Measurements from ENCODE around the gene SKIL.

Gene SKIL

DNA sequence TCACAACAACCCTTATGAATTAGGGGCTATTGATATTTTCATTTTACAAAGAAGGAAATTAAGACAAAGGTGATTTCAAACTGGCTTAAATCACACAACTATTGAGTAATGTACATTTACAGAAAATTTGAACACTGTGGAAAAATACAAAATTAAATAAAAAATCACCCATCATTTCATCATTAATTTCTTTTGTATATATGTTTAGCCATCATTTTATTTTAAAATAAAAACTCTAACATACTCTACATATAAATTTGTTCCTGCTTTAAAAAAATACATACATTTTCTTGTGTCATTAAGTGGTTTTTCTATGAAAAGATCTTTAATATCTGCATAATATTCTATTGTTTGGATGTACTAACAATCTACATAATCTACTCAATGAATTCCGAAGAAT lies 81.3 kb downstream of the SKIL start:
- DNase-seq, result no peak

DNA sequence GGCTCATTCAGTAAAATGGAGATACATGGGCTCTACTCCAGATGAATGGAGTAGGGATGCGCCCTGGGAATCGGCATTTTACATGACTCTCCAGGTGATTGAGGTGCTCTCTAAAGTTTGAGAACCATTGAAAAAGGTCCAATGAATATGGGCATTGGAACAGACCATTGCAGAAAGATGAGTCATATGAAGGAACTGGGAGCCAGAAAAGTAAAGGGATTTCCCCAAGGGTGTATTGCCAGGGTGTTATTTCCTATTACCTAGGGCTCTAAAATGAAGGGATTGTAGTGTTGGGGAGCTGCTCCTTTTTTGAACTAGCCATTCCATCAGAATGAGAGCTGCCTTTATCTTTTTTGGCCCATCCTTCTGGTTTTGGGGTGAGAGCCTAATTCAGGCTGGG lies 82.8 kb downstream of the SKIL start:
- DNase-seq, result no peak

DNA sequence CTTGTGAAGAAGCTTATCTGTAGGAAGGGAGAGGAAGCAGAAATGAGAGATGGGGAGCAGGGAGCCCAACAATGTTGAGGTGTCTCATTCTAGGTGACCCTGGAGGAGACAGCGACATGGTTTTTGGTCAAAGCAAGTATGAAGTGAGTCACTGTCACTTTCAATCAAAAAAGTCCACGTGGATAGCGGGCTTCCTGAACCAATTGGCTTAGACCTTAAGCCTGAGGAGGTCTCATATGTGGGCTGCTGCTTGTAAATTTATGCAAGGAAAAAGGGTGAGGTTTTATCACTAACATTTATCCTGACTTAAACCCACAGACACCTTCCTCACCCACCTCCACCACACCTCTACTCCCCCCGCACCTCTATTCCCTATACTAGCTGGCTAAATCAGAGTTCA lies 83.9 kb downstream of the SKIL start:
- no peak for DNase-seq

- DNase-seq, result no peak
Observed at GRCh38 chr3:170442947-170443346, 85.4 kb downstream of the SKIL start.

- no peak for DNase-seq
Observed at GRCh38 chr3:170443457-170443856, 85.9 kb downstream of the SKIL start.
